Measurements from ENCODE around the gene PDE6H. TPM values are rescaled to one million over a fixed set of nuclear protein-coding genes. Genes with fewer than 3 reads are reported as not detected.

Gene PDE6H
- total RNA-seq, 1 donor from 2014 or later, result not detected

DNA sequence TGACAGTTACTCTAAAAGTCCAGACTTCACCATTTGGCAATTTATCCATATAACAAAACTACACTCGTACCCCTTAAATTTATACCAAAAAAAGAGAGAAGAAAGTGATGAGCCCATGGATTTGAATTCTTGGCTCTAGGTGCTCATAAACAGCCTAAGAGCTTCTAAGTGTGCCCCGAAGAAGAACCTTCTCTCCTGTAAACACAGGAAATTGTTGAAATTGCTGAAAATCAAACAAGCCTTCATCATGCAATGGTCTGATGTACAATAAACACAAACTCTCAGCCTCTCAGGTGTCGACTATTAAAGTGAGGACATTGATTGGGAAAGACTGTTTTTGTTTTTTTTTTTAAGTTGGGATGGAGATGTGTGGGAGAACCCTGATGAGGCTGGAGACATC lies 21.8 kb downstream of the PDE6H start:
- no peak overlapping the region for H3K27ac Mint-ChIP-seq (ENCODE audit: unreplicated experiment)

GRCh38 chr12:14995583-14996425 lies 23.0 kb downstream of the PDE6H start:
- Mint-ChIP-seq H3K27me3 (ENCODE audit: low read depth) (no peaks in the 10 kb centered on the region), H3K36me3 (ENCODE audit: low read depth) (no peaks in the 10 kb centered on the region), H3K4me1 (no peaks in the 10 kb centered on the region), H3K4me3 (no peak overlapping the region), H3K27ac (ENCODE audit: unreplicated experiment) (no peak overlapping the region), H3K9me3 (peaks cover 2% of the 10 kb centered on the region)
- TF ChIP-seq CTCF (conservative IDR thresholded peaks at IDR 0.05), result peak; percentile 98
- no peak for DNase-seq (ENCODE audit: low read depth, low spot score)

More for the DNA sequence above, 21.8 kb downstream of the PDE6H start:
- Mint-ChIP-seq H3K4me1 (no peaks in the 10 kb centered on the region), H3K36me3 (ENCODE audit: low read depth) (no peaks in the 10 kb centered on the region), H3K9me3 (peaks cover 2% of the 10 kb centered on the region), H3K27me3 (ENCODE audit: low read depth) (no peaks in the 10 kb centered on the region), H3K4me3 (no peak overlapping the region)
- TF ChIP-seq CTCF (conservative IDR thresholded peaks at IDR 0.05), result no peak
- DNase-seq (ENCODE audit: low read depth, low spot score), result no peak

DNA sequence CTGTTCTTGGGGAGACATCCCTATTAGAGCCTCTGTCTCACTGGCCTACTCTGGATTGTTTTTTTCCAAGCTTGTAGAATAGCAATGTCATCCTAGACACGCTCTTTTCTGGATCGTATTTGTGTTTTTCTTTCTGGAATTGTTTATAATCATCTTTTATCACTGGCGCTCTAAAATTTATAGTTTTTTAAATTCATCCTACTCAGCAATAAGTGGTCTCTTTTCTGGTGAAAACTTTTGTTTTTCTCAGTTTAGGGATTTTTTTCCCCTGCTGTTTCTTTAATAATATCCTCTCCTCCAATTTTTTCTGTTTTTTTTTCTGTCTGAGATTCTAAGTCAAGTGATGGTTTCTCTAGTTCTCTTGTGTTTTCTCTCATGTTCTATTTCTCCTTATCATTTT lies 25.2 kb downstream of the PDE6H start:
- H3K36me3 Mint-ChIP-seq (ENCODE audit: low read depth), result no peaks in the 10 kb centered on the region
- no peak for DNase-seq (ENCODE audit: low read depth, low spot score)
- no peak overlapping the region for H3K27ac Mint-ChIP-seq (ENCODE audit: unreplicated experiment)
- TF ChIP-seq CTCF (conservative IDR thresholded peaks at IDR 0.05), result no peak
- H3K4me1 Mint-ChIP-seq, result peaks cover 11% of the 10 kb centered on the region
- no peaks in the 10 kb centered on the region for H3K9me3 Mint-ChIP-seq
- peaks cover 4% of the 10 kb centered on the region for H3K27me3 Mint-ChIP-seq (ENCODE audit: low read depth)
- H3K4me3 Mint-ChIP-seq, result no peak overlapping the region

GRCh38 chr12:14999021-14999694 lies 26.3 kb downstream of the PDE6H start:
- H3K27ac Mint-ChIP-seq (ENCODE audit: unreplicated experiment), result no peak overlapping the region
- H3K4me3 Mint-ChIP-seq, result no peak overlapping the region
- peaks cover 11% of the 10 kb centered on the region for H3K4me1 Mint-ChIP-seq

More at GRCh38 chr12:14999021-14999694, 26.3 kb downstream of the PDE6H start:
- no peak for TF ChIP-seq CTCF (conservative IDR thresholded peaks at IDR 0.05)
- Mint-ChIP-seq H3K27me3 (ENCODE audit: low read depth) (peaks cover 4% of the 10 kb centered on the region), H3K36me3 (ENCODE audit: low read depth) (no peaks in the 10 kb centered on the region), H3K9me3 (no peaks in the 10 kb centered on the region)
- DNase-seq (ENCODE audit: low read depth, low spot score), result no peak

Measured in neural crest cell (in vitro differentiated cells).